H9 (cell line): ENCODE measurements around the gene NRG3. TPM values are rescaled to one million over a fixed set of nuclear protein-coding genes. Genes with fewer than 3 reads are reported as not detected.

Experiments used
- DNase-seq: peaks from one replicate; pipeline ENCODE4 v3.0.0-alpha.2; 2017
- H2AFZ ChIP-seq: one replicate; pipeline ENCODE4 v1.6.1; 2013; ENCODE audit warnings: mild to moderate bottlenecking, low read length, control low read depth, moderate library complexity
- H2AK5ac ChIP-seq: 2 replicates; pipeline ENCODE4 v1.6.1; 2013; ENCODE audit warnings: low read length, control low read depth, mixed read lengths; ENCODE audit not compliant: insufficient read length
- H2BK120ac ChIP-seq: one replicate; pipeline ENCODE4 v1.6.1; 2013; ENCODE audit warnings: low read depth, mild to moderate bottlenecking, low read length, control low read depth, inconsistent platforms; ENCODE audit not compliant: poor library complexity, severe bottlenecking
- H2BK12ac ChIP-seq: 2 replicates; pipeline ENCODE4 v1.6.1; 2013; ENCODE audit warnings: low read length, control low read depth, mixed read lengths, low read depth; ENCODE audit not compliant: insufficient read length
- H2BK15ac ChIP-seq: 2 replicates; pipeline ENCODE4 v1.6.1; 2013; ENCODE audit warnings: low read depth, low read length, control low read depth
- H2BK20ac ChIP-seq: one replicate; pipeline ENCODE4 v1.6.1; 2013; ENCODE audit warnings: low read depth, mild to moderate bottlenecking, low read length, control low read depth, inconsistent platforms; ENCODE audit not compliant: poor library complexity, severe bottlenecking
- H2BK5ac ChIP-seq: 2 replicates; pipeline ENCODE4 v1.6.1; 2013; ENCODE audit warnings: low read length, control low read depth, mixed read lengths; ENCODE audit not compliant: insufficient read length
- H3K14ac ChIP-seq: 2 replicates; pipeline ENCODE4 v1.6.1; 2013; ENCODE audit warnings: low read length, control low read depth; ENCODE audit not compliant: insufficient read depth
- H3K18ac ChIP-seq: 2 replicates; pipeline ENCODE4 v1.6.1; 2013; ENCODE audit warnings: low read depth, mild to moderate bottlenecking, mixed read lengths, low read length, control low read depth; ENCODE audit not compliant: insufficient read length
- H3K23ac ChIP-seq: 2 replicates; pipeline ENCODE4 v1.6.1; 2013; ENCODE audit warnings: low read length, control low read depth, mixed read lengths, low read depth; ENCODE audit not compliant: insufficient read length
- H3K23me2 ChIP-seq: 2 replicates; pipeline ENCODE4 v1.6.1; 2013; ENCODE audit warnings: low read depth, mild to moderate bottlenecking, mixed read lengths, low read length, control low read depth; ENCODE audit not compliant: insufficient read length, poor library complexity, severe bottlenecking
- H3K27ac ChIP-seq: 2 replicates; pipeline ENCODE4 v1.5.1; 2013; ENCODE audit warnings: low read length, control low read depth, mixed read lengths, low read depth; ENCODE audit not compliant: insufficient read length
- H3K27me3 ChIP-seq: 2 replicates; pipeline ENCODE4 v1.6.1; 2013; ENCODE audit warnings: low read length, control low read depth, inconsistent platforms; ENCODE audit not compliant: insufficient read depth
- H3K4ac ChIP-seq: 2 replicates; pipeline ENCODE4 v1.6.1; 2013; ENCODE audit warnings: low read depth, mild to moderate bottlenecking, control low read depth, inconsistent platforms, low read length, moderate library complexity
- H3K4me1 ChIP-seq: 2 replicates; pipeline ENCODE4 v1.6.1; 2013; ENCODE audit warnings: low read length, control low read depth, inconsistent platforms; ENCODE audit not compliant: insufficient read depth
- H3K4me2 ChIP-seq: 2 replicates; pipeline ENCODE4 v1.6.1; 2013; ENCODE audit warnings: low read length, control low read depth, mixed read lengths; ENCODE audit not compliant: insufficient read length, insufficient read depth
- H3K56ac ChIP-seq: 2 replicates; pipeline ENCODE4 v1.6.1; 2013; ENCODE audit warnings: low read depth, mild to moderate bottlenecking, mixed read lengths, low read length, control low read depth; ENCODE audit not compliant: insufficient read length
- H3K79me1 ChIP-seq: 2 replicates; pipeline ENCODE4 v1.6.1; 2013; ENCODE audit warnings: low read depth, mild to moderate bottlenecking, moderate library complexity, low read length, control low read depth, inconsistent platforms; ENCODE audit not compliant: insufficient read depth, poor library complexity, severe bottlenecking
- H3K79me2 ChIP-seq: 2 replicates; pipeline ENCODE4 v1.6.1; 2013; ENCODE audit warnings: low read length, control low read depth, inconsistent platforms; ENCODE audit not compliant: insufficient read depth
- H3K9ac ChIP-seq: 2 replicates; pipeline ENCODE4 v1.6.1; 2013; ENCODE audit warnings: low read length, control low read depth, mixed read lengths; ENCODE audit not compliant: insufficient read length; ENCODE audit errors: extremely low read depth
- H3K9me3 ChIP-seq: one replicate; pipeline ENCODE4 v1.6.1; 2013; ENCODE audit warnings: low read depth, low read length, inconsistent platforms; ENCODE audit not compliant: control insufficient read depth
- H3T11ph ChIP-seq: one replicate; pipeline ENCODE4 v1.6.1; 2013; ENCODE audit warnings: mild to moderate bottlenecking, low read length, control low read depth, inconsistent platforms
- H4K20me1 ChIP-seq: one replicate; pipeline ENCODE4 v1.6.1; 2013; ENCODE audit not compliant: control insufficient read depth, insufficient read length, insufficient read depth
- H4K5ac ChIP-seq: 2 replicates; pipeline ENCODE4 v1.6.1; 2013; ENCODE audit warnings: low read depth, mild to moderate bottlenecking, mixed read lengths, low read length, control low read depth; ENCODE audit not compliant: insufficient read length
- H4K8ac ChIP-seq: replicated peaks from 2 replicates; pipeline ENCODE4 v1.6.1; 2013; ENCODE audit warnings: low read length, control low read depth, mixed read lengths, low read depth; ENCODE audit not compliant: insufficient read length
- H4K91ac ChIP-seq: 2 replicates; pipeline ENCODE4 v1.6.1; 2013; ENCODE audit warnings: low read depth, mild to moderate bottlenecking, moderate library complexity, mixed read lengths, low read length, control low read depth; ENCODE audit not compliant: insufficient read length
- H3K27ac Mint-ChIP-seq, 3 experiments: 2 replicates in 2 of 3; 3 replicates in 1 of 3; pipeline ENCODE4 v1.8.0; 2020 to 2021; ENCODE audit warnings: mixed read lengths in 3 of 3, mild to moderate bottlenecking in 1 of 3, moderate library complexity in 1 of 3
- H3K27me3 Mint-ChIP-seq: 2 replicates; pipeline ENCODE4 v1.8.0; 2021; ENCODE audit warnings: low read depth, mild to moderate bottlenecking, moderate library complexity, mixed read lengths
- H3K36me3 Mint-ChIP-seq, 3 experiments: 2 replicates in 2 of 3; 3 replicates in 1 of 3; pipeline ENCODE4 v1.8.0; 2020 to 2021; ENCODE audit warnings: low read depth in 3 of 3, mixed read lengths in 3 of 3; ENCODE audit not compliant: insufficient read depth in 1 of 3
- H3K4me1 Mint-ChIP-seq, 2 experiments: 2 replicates each; pipeline ENCODE4 v1.8.0; 2020; ENCODE audit warnings: mixed read lengths in 2 of 2
- H3K4me3 Mint-ChIP-seq, 2 experiments: 2 replicates in 1 of 2; 3 replicates in 1 of 2; pipeline ENCODE4 v1.8.0; 2020 to 2021; ENCODE audit warnings: mild to moderate bottlenecking in 2 of 2, mixed read lengths in 2 of 2, moderate library complexity in 1 of 2
- H3K9me3 Mint-ChIP-seq, 2 experiments: 2 replicates in 1 of 2; 3 replicates in 1 of 2; pipeline ENCODE4 v1.8.0; 2020; ENCODE audit warnings: mild to moderate bottlenecking in 2 of 2, mixed read lengths in 2 of 2, moderate library complexity in 1 of 2
- CTCF ChIP-seq: fragments of 200-600 bp; sonication (generic); conservative IDR thresholded peaks from 3 replicates; pipeline ENCODE4 v1.8.0; 2021; ENCODE audit warnings: antibody characterized with exemption, mild to moderate bottlenecking
- WGBS: extraction: QIAGEN DNeasy Blood & Tissue Kit; methylation state at CpG from one replicate; pipeline ENCODE4 v1.1.7; 2013; ENCODE audit warnings: missing lambda C conversion rate, low lambda C conversion rate, mixed read lengths; ENCODE audit not compliant: insufficient read length; ENCODE audit errors: extremely low coverage; 5-methylcytosine and 5-hydroxymethylcytosine counted together
- total RNA-seq: library from RNA; stranded (reverse); gene quantifications from 2 replicates; pipeline ENCODE4 v1.2.1, GENCODE V29; 2021

The NRG3 gene
- total RNA-seq, 1 experiment from 2014 or later, result 1.6 TPM

GRCh38 chr10:82284180-82284579, 409.2 kb downstream of the NRG3 start:
- Histone ChIP-seq H3K4me2 (no peak overlapping the region), H4K8ac (no peak overlapping the region), H3K9me3 (no peaks in the 10 kb centered on the region), H3K18ac (no peak overlapping the region), H2BK15ac (no peak overlapping the region), H3K27ac (no peak overlapping the region), H2BK120ac (no peak overlapping the region), H3K23ac (no peak overlapping the region), H3K79me2 (no peaks in the 10 kb centered on the region), H2BK12ac (no peak overlapping the region), H3K23me2 (no peaks in the 10 kb centered on the region), H2BK20ac (no peak overlapping the region), H3K4ac (no peak overlapping the region), H2BK5ac (no peak overlapping the region), H4K20me1 (no peaks in the 10 kb centered on the region), H4K5ac (no peak overlapping the region), H3K4me1 (no peaks in the 10 kb centered on the region), H2AFZ (no peak overlapping the region), H3T11ph (no peak overlapping the region), H3K56ac (no peak overlapping the region), H3K79me1 (no peaks in the 10 kb centered on the region), H2AK5ac (no peak overlapping the region), H3K9ac (no peak overlapping the region), H3K27me3 (no peaks in the 10 kb centered on the region), H3K14ac (no peak overlapping the region), H4K91ac (no peak overlapping the region)
- Mint-ChIP-seq H3K36me3 (no peaks in the 10 kb centered on the region), H3K27me3 (no peaks in the 10 kb centered on the region), H3K9me3 (no peaks in the 10 kb centered on the region), H3K27ac (no peak overlapping the region), H3K4me1 (peaks cover 0 to 2% of the 10 kb centered on the region in 2 experiments; a peak in 1 of 4 replicates), H3K4me3 (no peak overlapping the region)
- no CpG with 5 or more reads among the region's 2 CpGs for WGBS
- no peak for DNase-seq
- no peak for TF ChIP-seq CTCF
